Heart left ventricle (tissue), 16 donors: ENCODE data around the gene CTTNBP2. TPM values are rescaled to one million over a fixed set of nuclear protein-coding genes. Genes with fewer than 3 reads are reported as not detected.

Experiments
- ATAC-seq, 4 donors: fragments of 200-7000 bp; cut with Tn5 transposase; one replicate each; pipeline ENCODE4 v1.9.1; 2020 to 2022; ENCODE audit warnings: moderate library complexity in 4 of 4, mild to moderate bottlenecking in 3 of 4, moderate number of reproducible peaks in 1 of 4
- DNase-seq, 5 donors: peaks; one replicate each; pipeline ENCODE4 v3.0.0-alpha.2; 2020
- H3K27ac ChIP-seq, 12 donors: fragments of 200-600 bp; sonication (generic) in 4 of 12; one replicate each; pipeline versions ENCODE4 v1.5.0 to v1.8.0; 2016 to 2022; ENCODE audit warnings: mild to moderate bottlenecking in 2 of 12
- H3K27me3 ChIP-seq, 9 donors: fragments of 200-600 bp; sonication (generic) in 2 of 9; one replicate each; pipeline versions ENCODE4 v1.5.1 to v1.8.0; 2016 to 2022; ENCODE audit warnings: mild to moderate bottlenecking in 3 of 9
- H3K36me3 ChIP-seq, 9 donors: fragments of 200-600 bp; sonication (generic) in 2 of 9; one replicate each; pipeline versions ENCODE4 v1.5.0 to v1.8.0; 2018 to 2022; ENCODE audit warnings: mild to moderate bottlenecking in 2 of 9
- H3K4me1 ChIP-seq, 12 donors: fragments of 200-600 bp; sonication (generic) in 4 of 12; one replicate each; pipeline versions ENCODE4 v1.5.0 to v1.8.0; 2016 to 2022; ENCODE audit warnings: mild to moderate bottlenecking in 3 of 12
- H3K4me3 ChIP-seq, 12 donors: fragments of 200-600 bp; sonication (generic) in 4 of 12; one replicate each; pipeline versions ENCODE4 v1.5.0 to v1.8.0; 2017 to 2022; ENCODE audit warnings: mild to moderate bottlenecking in 9 of 12, moderate library complexity in 4 of 12
- H3K9me3 ChIP-seq, 12 donors: fragments of 200-600 bp; sonication (generic) in 4 of 12; one replicate each; pipeline versions ENCODE4 v1.5.0 to v1.8.0; 2016 to 2022; ENCODE audit warnings: mild to moderate bottlenecking in 1 of 12
- POLR2A ChIP-seq, 2 donors: fragments of 450-650 bp; IDR thresholded peaks; one replicate each; pipeline ENCODE4 v1.6.1; 2017; ENCODE audit warnings: antibody characterized with exemption in 2 of 2, mild to moderate bottlenecking in 2 of 2, moderate library complexity in 2 of 2
- WGBS, 4 donors: extraction: QIAGEN DNeasy Blood & Tissue Kit in 2 of 4; methylation state at CpG; one replicate each; pipeline versions ENCODE4 v1.1.5 to v1.1.7; 2013 to 2018; 5-methylcytosine and 5-hydroxymethylcytosine counted together
- intact Hi-C, 10 donors: fragments of 100-400 bp; cut with DNase I; formaldehyde crosslinking; loops; one replicate each; pipeline versions ENCODE4 v1.11.1 to v1.14.2; 2022
- polyA plus RNA-seq, 2 donors: library from polyadenylated mRNA; stranded (reverse); fragments of 200-250 nt; gene quantifications; one replicate each; pipeline ENCODE4 v1.2.3, GENCODE V29; 2013
- total RNA-seq, 9 donors: library from RNA; depleted of rRNA in 2 of 9; stranded (reverse); fragments of >200 nt in 2 of 9; fragmentation: NEBNext Ultra II Directional in 3 of 9; extraction: Animal tissue kit (Norgen Biotek cat#: 25700) in 3 of 9; gene quantifications; one replicate each; pipeline versions ENCODE4 v1.1.0 to v1.2.4, GENCODE V29; 2016 to 2023
- TF ChIP-seq, protein P1 (sequence below), 12 donors: fragments of 200-600 bp; sonication (generic) in 4 of 12; IDR thresholded peaks; one replicate each; pipeline versions ENCODE4 v1.5.0 to v1.8.0; 2018 to 2022; ENCODE audit warnings: antibody characterized with exemption in 12 of 12, mild to moderate bottlenecking in 5 of 12
- donor health status: ischemic (EF 13 %, LVEDD 7.1; RV severe dilation, severe dysfunction).
- donor health status: healthy with polysubstance abuse.
- donor health status: DM: no; HTN: yes; CAD: no.
- donor health status: DM: no; HTN: no; CAD: no.
- donor health status: ischemic (EF 25% LVEDD 6.9; RV normal size, moderate dysfunction).
- donor health status: ischemic (EF 25% LVEDD 5.7; RV mildly dilated, moderate dysfunction).
- donor health status: healthy.
- donor health status: DM: yes; HTN: yes; CAD: no.
- donor health status: ischemic (EF 35%, LVEDD 5.7; RV mildly dilated, moderate dysfunction).
- donor health status: nonischemic (EF 11% LVEDD 7.7; RV severe dilation, severe dysfunction).
- donor health status: DM: yes; HTN: yes; CAD: no.
- donor health status: PGD.
- donor health status: ischemic (EF 29% LVEDD 5.4; RV normal size, mild dysfunction).
- donor health status: nonischemic (EF 23%, LVEDD 6.1; RV moderate dilation, normal function).

CTTNBP2 gene
- total and polyA plus RNA-seq, 11 donors: 0.31 to 3.9 (median 0.76) TPM

- no peak overlapping the region for H3K27ac ChIP-seq
- peak overlapping the region in 5 of 12 donors; percentile 69 to 95 (median 90) for H3K4me3 ChIP-seq
- TF ChIP-seq, protein P1, sequence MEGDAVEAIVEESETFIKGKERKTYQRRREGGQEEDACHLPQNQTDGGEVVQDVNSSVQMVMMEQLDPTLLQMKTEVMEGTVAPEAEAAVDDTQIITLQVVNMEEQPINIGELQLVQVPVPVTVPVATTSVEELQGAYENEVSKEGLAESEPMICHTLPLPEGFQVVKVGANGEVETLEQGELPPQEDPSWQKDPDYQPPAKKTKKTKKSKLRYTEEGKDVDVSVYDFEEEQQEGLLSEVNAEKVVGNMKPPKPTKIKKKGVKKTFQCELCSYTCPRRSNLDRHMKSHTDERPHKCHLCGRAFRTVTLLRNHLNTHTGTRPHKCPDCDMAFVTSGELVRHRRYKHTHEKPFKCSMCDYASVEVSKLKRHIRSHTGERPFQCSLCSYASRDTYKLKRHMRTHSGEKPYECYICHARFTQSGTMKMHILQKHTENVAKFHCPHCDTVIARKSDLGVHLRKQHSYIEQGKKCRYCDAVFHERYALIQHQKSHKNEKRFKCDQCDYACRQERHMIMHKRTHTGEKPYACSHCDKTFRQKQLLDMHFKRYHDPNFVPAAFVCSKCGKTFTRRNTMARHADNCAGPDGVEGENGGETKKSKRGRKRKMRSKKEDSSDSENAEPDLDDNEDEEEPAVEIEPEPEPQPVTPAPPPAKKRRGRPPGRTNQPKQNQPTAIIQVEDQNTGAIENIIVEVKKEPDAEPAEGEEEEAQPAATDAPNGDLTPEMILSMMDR (IDR thresholded peaks at IDR 0.05): no peak
- no peak for TF ChIP-seq POLR2A (IDR thresholded peaks at IDR 0.05)
- DNase-seq (no peak), ATAC-seq (no peak)
- no peaks in the 10 kb centered on the region for H3K9me3 ChIP-seq
- WGBS, 4 donors: 74 to 82% (median 76%) methylated on average over 7 of the region's 7 CpGs
- H3K4me1 ChIP-seq: peaks cover 0 to 20% (median 0%) of the 10 kb centered on the region in 12 donors
- H3K36me3 ChIP-seq: no peaks in the 10 kb centered on the region
- H3K27me3 ChIP-seq: peaks cover 0 to 51% (median 0%) of the 10 kb centered on the region in 9 donors
- intact Hi-C loops: loop anchor here in 6 of 10 donors (5.0 to 10.0 kb wide), 4 partner anchors 59 to 119 kb away; no protein-coding TSS in a partner anchor
These were observed 1.0 kb upstream of the CTTNBP2 start for GRCh38 chr7:117874191-117874700.

DNA sequence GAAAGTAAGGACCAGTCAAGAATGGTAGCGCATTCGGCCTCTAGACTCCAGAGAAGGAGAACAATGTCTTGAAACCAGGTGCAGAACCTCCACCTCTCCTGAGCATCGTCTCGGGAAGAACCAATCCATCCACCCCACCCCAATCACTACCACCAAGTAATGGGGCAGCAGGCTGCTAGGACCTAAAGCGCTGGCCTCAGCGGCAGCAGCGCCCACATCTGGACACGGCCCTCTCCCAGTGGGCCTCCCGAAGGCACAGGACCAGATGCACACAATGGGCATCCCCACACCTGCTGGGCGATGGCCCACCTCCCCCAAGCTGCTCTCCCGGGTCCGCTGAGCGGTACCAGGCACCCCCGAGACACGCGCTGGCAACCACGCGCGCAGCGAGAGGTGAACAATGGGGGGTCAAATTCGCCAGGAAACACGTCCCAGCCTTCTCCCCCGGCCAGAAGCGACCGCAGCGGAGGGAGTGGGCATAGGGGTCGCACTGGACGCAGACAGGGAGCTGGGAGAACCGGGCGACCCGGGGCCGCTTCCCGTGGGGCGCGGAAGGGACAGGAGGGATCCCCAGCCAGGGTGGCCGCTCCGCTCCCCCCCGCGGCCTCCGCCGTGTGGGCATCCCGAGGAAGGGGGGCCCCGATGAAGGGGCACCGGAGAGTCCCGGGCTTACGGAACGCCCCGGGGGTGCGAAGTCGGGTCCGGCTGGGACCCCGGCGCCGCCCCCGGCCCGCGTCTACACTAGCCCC, 506 bp downstream of the CTTNBP2 start:
- Histone ChIP-seq H3K27ac (peak overlapping the region in 7 of 12 donors; percentile 8 to 70 (median 61)), H3K9me3 (no peaks in the 10 kb centered on the region), H3K36me3 (no peaks in the 10 kb centered on the region), H3K27me3 (peaks cover 0 to 51% (median 0%) of the 10 kb centered on the region in 9 donors), H3K4me3 (peak overlapping the region; percentile 60 to 95 (median 80)), H3K4me1 (peaks cover 0 to 22% (median 3%) of the 10 kb centered on the region in 12 donors)
- ATAC-seq (peak; percentile 34 to 80 (median 69)), DNase-seq (peak in 4 of 5 donors; percentile 17 to 47 (median 26))
- 1 to 10% (median 1%) methylated on average over 32 to 57 of the region's 57 CpGs for WGBS, 4 donors
- TF ChIP-seq, protein P1 (IDR thresholded peaks at IDR 0.05): peak in 2 of 12 donors; percentile 7 to 28
- TF ChIP-seq POLR2A (IDR thresholded peaks at IDR 0.05): no peak
- intact Hi-C loops: loop anchor here in 6 of 10 donors (2.0 to 10.0 kb wide), 5 partner anchors 58 to 122 kb away; no protein-coding TSS in a partner anchor

DNA sequence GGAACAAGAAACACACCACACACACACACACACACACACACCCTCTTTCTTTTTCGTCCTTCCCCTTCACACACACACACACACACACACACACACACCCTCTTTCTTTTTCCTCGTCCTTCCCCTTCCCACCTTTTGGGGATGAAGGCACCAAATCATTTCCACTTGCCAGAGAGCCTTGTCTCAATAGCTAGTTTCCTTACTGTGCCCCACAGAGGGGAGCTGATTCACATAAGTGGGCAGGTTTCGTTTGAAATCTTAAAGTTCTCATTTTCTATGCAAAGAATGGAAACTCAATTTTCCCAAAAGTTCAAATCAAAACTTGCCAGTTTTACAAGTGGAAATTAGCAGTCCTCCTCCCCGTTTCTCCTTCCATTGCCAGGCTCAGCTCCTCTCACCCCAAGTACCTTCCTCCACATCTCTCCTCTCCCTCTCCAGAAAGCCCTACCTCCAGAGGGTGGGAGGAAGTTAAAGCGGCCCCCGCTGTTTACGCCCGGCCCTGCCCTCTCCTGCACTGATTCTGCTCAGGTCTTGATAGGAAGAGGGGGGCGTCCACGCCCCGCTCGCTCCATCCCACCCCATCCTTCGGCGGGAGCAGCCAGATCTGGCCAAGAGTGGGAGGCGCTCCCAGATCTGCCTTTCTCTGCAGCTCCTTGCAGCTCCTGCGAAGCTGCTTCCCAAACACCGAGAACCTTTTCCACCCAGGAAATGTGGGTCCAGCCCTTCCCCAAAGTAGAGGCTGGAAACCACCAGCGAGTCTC, 1.3 kb downstream of the CTTNBP2 start:
- Histone ChIP-seq H3K36me3 (no peaks in the 10 kb centered on the region), H3K4me1 (peaks cover 0 to 25% (median 7%) of the 10 kb centered on the region in 12 donors), H3K9me3 (no peaks in the 10 kb centered on the region), H3K4me3 (peak overlapping the region; percentile 60 to 95 (median 80)), H3K27ac (peak overlapping the region in 1 of 12 donors; percentile 61), H3K27me3 (peaks cover 0 to 50% (median 0%) of the 10 kb centered on the region in 9 donors)
- 4 to 8% (median 6%) methylated on average over 18 of the region's 18 CpGs for WGBS, 4 donors
- DNase-seq: peak in 2 of 5 donors; percentile 18 to 34
- peak; percentile 14 to 52 (median 44) for ATAC-seq
- intact Hi-C loops: loop anchor here in 7 of 10 donors (2.0 to 10.0 kb wide), 5 partner anchors 57 to 121 kb away; no protein-coding TSS in a partner anchor
- TF ChIP-seq, protein P1 (IDR thresholded peaks at IDR 0.05): no peak
- TF ChIP-seq POLR2A (IDR thresholded peaks at IDR 0.05): no peak
